Thyroid gland (tissue), 4 donors: ENCODE data around the gene RAX. TPM values are rescaled to one million over a fixed set of nuclear protein-coding genes. Genes with fewer than 3 reads are reported as not detected.

Experiments
- DNase-seq, 2 donors: peaks; one replicate each; pipeline ENCODE4 v3.0.0-alpha.2; 2019
- H3K27ac ChIP-seq, 3 donors: fragments of 200-600 bp; sonication (generic); 1 replicate in 2 of 3; 2 replicates in 1 of 3; pipeline ENCODE4 v1.5.1; 2016 to 2019; ENCODE audit warnings: mild to moderate bottlenecking in 1 of 3, moderate library complexity in 1 of 3
- H3K27me3 ChIP-seq: fragments of 200-600 bp; sonication (generic); one replicate; pipeline ENCODE4 v1.5.1; 2019
- H3K36me3 ChIP-seq, 2 donors: fragments of 200-600 bp; sonication (generic); one replicate each; pipeline ENCODE4 v1.5.1; 2016 to 2019
- H3K4me1 ChIP-seq, 2 donors: fragments of 200-600 bp; sonication (generic); one replicate each; pipeline ENCODE4 v1.5.1; 2017 to 2019
- H3K4me3 ChIP-seq, 3 donors: fragments of 200-600 bp; sonication (generic); replicated peaks in 1 of 3; 1 replicate in 2 of 3; 2 replicates in 1 of 3; pipeline ENCODE4 v1.5.1; 2016; ENCODE audit warnings: mild to moderate bottlenecking in 1 of 3
- H3K9me3 ChIP-seq: fragments of 200-600 bp; sonication (generic); one replicate; pipeline ENCODE4 v1.5.1; 2017
- POLR2A ChIP-seq, 2 donors: fragments of 450-650 bp; IDR thresholded peaks; one replicate each; pipeline ENCODE4 v1.6.1; 2017; ENCODE audit warnings: antibody characterized with exemption in 2 of 2, mild to moderate bottlenecking in 2 of 2, moderate library complexity in 1 of 2
- WGBS, 2 donors: methylation state at CpG; one replicate each; pipeline ENCODE4 v1.1.5; 2017; 5-methylcytosine and 5-hydroxymethylcytosine counted together
- intact Hi-C: fragments of 100-400 bp; cut with DNase I; formaldehyde crosslinking; loops from one replicate; pipeline ENCODE4 v1.15.1; 2023
- total RNA-seq, 4 donors: library from RNA; depleted of rRNA; stranded (reverse); fragments of >200 nt; gene quantifications; one replicate each; pipeline ENCODE4 v1.2.3, GENCODE V29; 2016
- TF ChIP-seq, protein P1 (sequence below), 6 experiments: fragments of 200-600 bp in 3 of 6; fragments of 450-650 bp in 3 of 6; sonication (generic) in 3 of 6; IDR thresholded peaks; one replicate each; pipeline ENCODE4 v1.5.1; 2016 to 2019; ENCODE audit warnings: antibody characterized with exemption in 6 of 6, mild to moderate bottlenecking in 2 of 6, inconsistent platforms in 1 of 6, moderate library complexity in 1 of 6

RAX gene
- total RNA-seq, 4 donors from 2014 or later, result not detected

DNA sequence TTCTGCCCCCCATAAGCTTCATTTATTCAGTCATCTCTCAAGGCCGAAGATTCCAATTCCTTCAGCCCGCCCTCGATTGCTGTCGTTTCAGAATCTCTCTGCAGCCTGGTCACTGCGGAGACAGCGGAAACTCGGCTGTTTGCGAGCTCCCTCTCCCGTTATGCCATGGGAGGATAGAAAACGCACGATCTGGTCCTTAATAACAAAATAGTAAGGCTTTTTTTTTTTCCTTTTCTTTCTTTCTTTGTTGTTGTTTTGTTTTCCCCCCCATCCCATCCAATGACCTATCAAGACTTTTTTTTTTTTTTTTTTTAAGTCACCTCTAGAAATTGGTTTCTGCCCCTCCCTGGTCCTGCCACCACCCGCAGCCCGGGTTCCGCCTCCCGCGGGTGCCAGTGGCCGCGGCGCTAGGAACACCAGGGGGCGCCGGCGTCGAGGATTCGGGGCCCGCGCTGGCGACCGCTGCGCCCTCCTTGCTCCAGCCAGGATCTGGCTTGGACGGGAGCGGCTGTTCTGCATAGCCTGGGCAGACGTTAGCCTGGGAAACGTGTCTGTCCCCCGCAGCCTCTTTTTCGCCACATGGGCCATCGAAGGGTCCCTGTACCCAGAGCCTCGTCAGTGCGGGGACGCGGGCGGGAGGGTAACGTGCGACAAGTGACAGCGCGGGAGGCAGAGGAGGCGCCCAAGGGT is 35.1 kb upstream of the RAX start:
- WGBS, 2 donors, result 4% methylated on average over 36 to 38 of the region's 46 CpGs
- H3K27me3 ChIP-seq, result no peaks in the 10 kb centered on the region
- H3K4me3 ChIP-seq, result no peak overlapping the region
- peak; percentile 68 to 76 for DNase-seq
- peaks cover 0 to 7% of the 10 kb centered on the region in 2 donors for H3K4me1 ChIP-seq
- H3K9me3 ChIP-seq, result no peaks in the 10 kb centered on the region
- no peaks in the 10 kb centered on the region for H3K36me3 ChIP-seq
- H3K27ac ChIP-seq, result no peak overlapping the region
- TF ChIP-seq, protein P1, sequence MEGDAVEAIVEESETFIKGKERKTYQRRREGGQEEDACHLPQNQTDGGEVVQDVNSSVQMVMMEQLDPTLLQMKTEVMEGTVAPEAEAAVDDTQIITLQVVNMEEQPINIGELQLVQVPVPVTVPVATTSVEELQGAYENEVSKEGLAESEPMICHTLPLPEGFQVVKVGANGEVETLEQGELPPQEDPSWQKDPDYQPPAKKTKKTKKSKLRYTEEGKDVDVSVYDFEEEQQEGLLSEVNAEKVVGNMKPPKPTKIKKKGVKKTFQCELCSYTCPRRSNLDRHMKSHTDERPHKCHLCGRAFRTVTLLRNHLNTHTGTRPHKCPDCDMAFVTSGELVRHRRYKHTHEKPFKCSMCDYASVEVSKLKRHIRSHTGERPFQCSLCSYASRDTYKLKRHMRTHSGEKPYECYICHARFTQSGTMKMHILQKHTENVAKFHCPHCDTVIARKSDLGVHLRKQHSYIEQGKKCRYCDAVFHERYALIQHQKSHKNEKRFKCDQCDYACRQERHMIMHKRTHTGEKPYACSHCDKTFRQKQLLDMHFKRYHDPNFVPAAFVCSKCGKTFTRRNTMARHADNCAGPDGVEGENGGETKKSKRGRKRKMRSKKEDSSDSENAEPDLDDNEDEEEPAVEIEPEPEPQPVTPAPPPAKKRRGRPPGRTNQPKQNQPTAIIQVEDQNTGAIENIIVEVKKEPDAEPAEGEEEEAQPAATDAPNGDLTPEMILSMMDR (IDR thresholded peaks at IDR 0.05), result peak; percentile 57 to 80 (median 70)
- no peak for TF ChIP-seq POLR2A (IDR thresholded peaks at IDR 0.05)
- intact Hi-C loops, result loop anchor here (5.0 kb wide), 1 partner anchor 89 kb away; no protein-coding TSS in a partner anchor

DNA sequence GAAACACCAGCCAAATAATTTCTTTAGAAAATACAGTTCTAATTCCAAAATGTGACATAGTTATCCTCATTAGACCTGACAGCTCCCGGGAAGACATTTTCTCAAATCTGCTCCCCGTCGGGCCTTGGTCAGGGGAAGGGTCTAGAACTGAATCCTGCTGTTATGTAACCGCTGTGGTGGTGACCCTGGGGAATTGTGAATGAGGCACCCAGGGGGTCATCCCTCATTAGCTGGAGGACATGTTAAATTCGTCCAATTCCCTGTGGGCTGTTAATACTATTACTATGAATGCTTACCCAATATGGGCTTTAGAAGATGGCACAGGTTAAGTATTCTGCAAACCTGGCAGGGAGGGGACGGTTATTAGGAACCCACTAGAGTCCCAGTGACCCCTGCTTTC is 33.4 kb upstream of the RAX start:
- TF ChIP-seq, protein P1 (IDR thresholded peaks at IDR 0.05), result no peak
- Histone ChIP-seq H3K4me3 (no peak overlapping the region), H3K27me3 (no peaks in the 10 kb centered on the region), H3K4me1 (peaks cover 0 to 7% of the 10 kb centered on the region in 2 donors), H3K36me3 (no peaks in the 10 kb centered on the region), H3K27ac (no peak overlapping the region), H3K9me3 (no peaks in the 10 kb centered on the region)
- 83 to 84% methylated on average over 6 of the region's 6 CpGs for WGBS, 2 donors
- no peak for DNase-seq
- intact Hi-C loops, result loop anchor here (5.0 kb wide), 1 partner anchor 91 kb away; no protein-coding TSS in a partner anchor

DNA sequence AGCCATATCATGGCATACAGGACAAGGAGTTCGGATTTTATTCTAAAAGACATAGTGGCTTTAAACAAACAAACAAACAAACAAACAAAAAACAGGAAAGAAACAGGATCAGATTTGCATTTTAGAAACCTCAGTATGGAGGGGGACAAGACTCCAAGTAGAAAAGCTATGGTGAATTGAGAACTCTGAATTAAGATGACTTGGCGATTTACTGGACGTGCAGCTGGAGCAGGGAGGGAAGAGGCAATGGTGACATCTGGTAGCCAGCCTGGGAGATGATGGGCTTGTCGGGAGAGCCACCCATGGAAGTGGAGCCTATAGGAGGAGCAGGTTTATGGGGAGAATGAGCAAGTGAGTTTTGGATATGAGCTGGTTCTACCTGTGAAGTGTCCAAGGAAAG is 32.0 kb upstream of the RAX start:
- WGBS, 2 donors, result 75 to 81% methylated on average over 4 of the region's 4 CpGs
- Histone ChIP-seq H3K4me3 (no peak overlapping the region), H3K9me3 (no peaks in the 10 kb centered on the region), H3K27ac (no peak overlapping the region), H3K27me3 (no peaks in the 10 kb centered on the region), H3K36me3 (no peaks in the 10 kb centered on the region), H3K4me1 (peaks cover 0 to 7% of the 10 kb centered on the region in 2 donors)
- TF ChIP-seq, protein P1 (IDR thresholded peaks at IDR 0.05), result no peak
- no peak for TF ChIP-seq POLR2A (IDR thresholded peaks at IDR 0.05)
- DNase-seq, result no peak
- intact Hi-C loops, result loop anchor here (5.0 kb wide), 1 partner anchor 92 kb away; no protein-coding TSS in a partner anchor

DNA sequence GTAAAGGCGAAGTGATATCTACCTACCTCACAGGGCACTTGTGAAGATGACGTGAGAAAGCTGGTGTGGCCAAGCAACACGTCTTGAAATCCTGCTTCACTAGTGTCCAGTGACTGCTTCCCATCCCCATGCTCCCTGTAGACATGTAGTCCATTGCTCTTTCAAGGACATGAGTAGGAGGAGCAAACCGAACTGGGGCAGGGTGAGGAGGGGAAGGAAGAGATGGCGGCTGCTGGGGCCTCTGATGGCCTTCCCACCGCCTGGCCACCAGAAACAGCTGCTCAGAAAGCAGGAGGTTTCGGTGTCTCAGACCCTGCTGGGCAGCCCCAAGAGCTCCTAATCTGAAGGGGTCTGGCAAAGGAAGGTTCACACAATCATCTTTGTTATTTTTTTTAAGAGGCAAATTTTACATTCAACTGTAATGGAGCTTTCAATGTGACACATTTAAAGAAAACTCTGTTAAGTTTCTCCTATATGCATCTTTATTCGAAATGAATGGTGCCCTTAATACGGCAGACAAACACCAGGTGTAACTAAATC is 30.5 kb upstream of the RAX start:
- Histone ChIP-seq H3K36me3 (no peaks in the 10 kb centered on the region), H3K4me1 (peaks cover 0 to 5% of the 10 kb centered on the region in 2 donors), H3K27me3 (no peaks in the 10 kb centered on the region), H3K9me3 (no peaks in the 10 kb centered on the region), H3K27ac (no peak overlapping the region), H3K4me3 (no peak overlapping the region)
- TF ChIP-seq, protein P1 (IDR thresholded peaks at IDR 0.05), result no peak
- no peak for TF ChIP-seq POLR2A (IDR thresholded peaks at IDR 0.05)
- intact Hi-C loops, result no loop called here
- DNase-seq, result no peak
- WGBS, 2 donors, result 71 to 77% methylated on average over 9 of the region's 9 CpGs

DNA sequence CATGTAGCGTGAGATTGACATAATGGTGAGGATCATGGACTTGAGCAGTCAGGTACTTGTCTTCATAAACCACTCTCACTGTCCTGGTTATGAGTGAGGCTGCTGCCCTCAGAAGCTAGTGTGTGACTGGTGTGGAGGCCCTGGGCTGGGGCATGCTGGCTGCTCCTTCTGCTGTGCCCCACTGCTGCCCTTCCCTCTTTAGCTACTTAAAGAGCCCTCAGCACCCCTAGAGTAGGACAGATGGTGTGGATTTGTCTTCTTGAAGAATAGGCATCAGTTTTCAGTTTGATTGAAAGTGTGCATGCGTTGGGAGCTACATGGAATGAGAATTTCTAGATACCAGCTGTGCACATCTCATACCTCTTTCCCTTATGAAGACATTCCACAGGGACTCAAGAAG is 29.8 kb upstream of the RAX start:
- H3K4me3 ChIP-seq, result no peak overlapping the region
- WGBS, 2 donors, result 81 to 83% methylated on average over 2 of the region's 2 CpGs

More for the DNA sequence above, 29.8 kb upstream of the RAX start:
- no peaks in the 10 kb centered on the region for H3K36me3 ChIP-seq
- H3K27me3 ChIP-seq, result no peaks in the 10 kb centered on the region
- TF ChIP-seq, protein P1 (IDR thresholded peaks at IDR 0.05), result no peak
- no peak for TF ChIP-seq POLR2A (IDR thresholded peaks at IDR 0.05)
- H3K4me1 ChIP-seq, result peaks cover 0 to under 1% of the 10 kb centered on the region in 2 donors
- no peak overlapping the region for H3K27ac ChIP-seq
- DNase-seq, result no peak
- no peaks in the 10 kb centered on the region for H3K9me3 ChIP-seq
- intact Hi-C loops, result no loop called here
